Measurements from ENCODE around the gene CA10. TPM values are rescaled to one million over a fixed set of nuclear protein-coding genes. Genes with fewer than 3 reads are reported as not detected.

Gene CA10
- total RNA-seq, 4 donors from 2014 or later = 0.96 to 4.1 (median 1.1) TPM; not detected in 1

DNA sequence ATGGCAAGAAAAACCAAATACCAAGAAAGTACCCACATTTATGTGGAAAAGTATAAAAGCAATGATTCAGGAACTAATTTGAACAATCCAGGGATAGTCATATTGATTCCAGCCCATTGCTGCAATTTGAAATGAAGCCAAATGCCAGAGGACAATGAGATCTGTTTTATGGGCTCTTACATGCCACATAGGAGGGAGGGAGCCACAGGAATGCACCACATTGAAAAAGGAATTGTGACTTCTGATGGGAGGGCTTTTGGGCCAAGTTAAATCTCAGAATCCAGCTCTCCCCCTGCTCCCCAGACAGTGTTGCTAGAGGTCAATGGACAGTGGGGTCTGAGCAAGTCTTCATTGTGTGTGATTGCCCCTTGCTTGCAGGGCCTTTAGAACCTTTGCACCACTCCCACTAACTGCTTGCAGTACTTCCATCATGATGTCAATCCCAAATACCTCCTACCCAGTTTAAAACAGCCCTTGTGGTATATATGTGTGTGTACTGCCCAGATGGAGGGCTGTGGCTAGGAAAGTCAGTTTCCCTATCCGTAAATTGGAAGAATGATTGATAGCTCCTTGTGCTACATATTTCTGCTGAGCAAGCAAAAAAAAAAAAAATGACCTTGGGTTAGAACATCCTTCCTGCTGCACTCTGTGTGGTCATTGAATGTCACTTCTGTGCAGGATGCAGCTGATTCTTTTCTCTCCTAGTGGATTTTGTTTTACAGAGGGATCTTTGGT lies 491.4 kb downstream of the CA10 start:
- Histone ChIP-seq H3K4me1 (no peaks in the 10 kb centered on the region), H3K9me3 (no peaks in the 10 kb centered on the region), H3K36me3 (no peaks in the 10 kb centered on the region), H3K27ac (no peak overlapping the region), H3K4me3 (no peak overlapping the region), H3K27me3 (no peaks in the 10 kb centered on the region)
- in situ Hi-C loops (cut with MboI; ENCODE audit: low pct_ligation_motif_present in 1 of 4, low pct_unique_long_range_greater_than_20kb in 1 of 4, low sequenced_read_pairs in 3 of 4) = no loop called here
- TF ChIP-seq EP300 (IDR thresholded peaks at IDR 0.05; ENCODE audit: low read depth) (no peak), POLR2A (IDR thresholded peaks at IDR 0.05) (no peak)
- no peak for DNase-seq
- intact Hi-C loops (cut with DNase I; ENCODE audit: low total_unique reads) = no loop called here
- WGBS, 2 donors (ENCODE audit: low coverage in 1 of 2) = 90 to 94% methylated on average over 1 of the region's 1 CpG

DNA sequence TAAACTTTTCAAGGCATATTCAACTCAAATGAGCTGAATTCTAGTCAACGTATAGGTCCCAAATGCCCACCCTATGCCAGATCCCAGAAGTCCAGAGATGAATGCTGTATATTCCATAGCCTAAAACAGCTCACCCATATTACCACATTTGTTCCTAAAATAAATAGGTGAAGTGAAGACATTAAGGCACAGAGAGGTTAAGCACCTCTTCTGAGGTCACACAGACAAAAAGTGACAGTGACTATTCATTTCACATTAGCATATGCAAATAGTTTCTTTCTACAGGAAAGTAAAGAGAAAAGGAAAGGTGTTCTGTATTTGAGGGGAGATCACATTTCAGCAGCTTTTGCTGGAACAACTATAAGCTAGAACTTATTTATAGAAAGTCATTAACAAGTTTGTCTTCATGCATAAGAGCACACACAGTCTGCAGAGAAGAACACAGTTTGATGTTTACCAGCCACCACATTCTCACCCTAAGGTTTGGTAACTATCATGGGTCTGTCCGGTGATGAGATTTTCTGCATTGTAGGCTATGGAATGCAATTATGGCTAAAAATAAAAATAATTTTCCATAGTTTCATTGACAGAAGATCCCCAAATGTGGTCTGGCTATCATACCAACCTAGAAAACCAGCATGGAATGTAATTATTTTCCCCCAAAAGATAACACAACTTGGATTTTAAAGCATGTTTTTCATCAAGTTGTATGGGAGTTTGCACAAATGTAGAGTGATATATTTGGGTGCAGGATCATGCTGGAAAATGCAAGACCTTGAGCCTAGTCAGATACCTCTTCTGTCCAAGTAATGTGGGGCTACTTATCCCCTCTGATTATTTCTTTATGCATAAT lies 496.1 kb downstream of the CA10 start:
- no peak overlapping the region for H3K27ac ChIP-seq
- H3K4me3 ChIP-seq = no peak overlapping the region
- TF ChIP-seq POLR2A (IDR thresholded peaks at IDR 0.05) (no peak), POLR2AphosphoS5 (IDR thresholded peaks at IDR 0.05) (no peak), EP300 (IDR thresholded peaks at IDR 0.05; ENCODE audit: low read depth) (no peak)
- TF ChIP-seq, protein P1, sequence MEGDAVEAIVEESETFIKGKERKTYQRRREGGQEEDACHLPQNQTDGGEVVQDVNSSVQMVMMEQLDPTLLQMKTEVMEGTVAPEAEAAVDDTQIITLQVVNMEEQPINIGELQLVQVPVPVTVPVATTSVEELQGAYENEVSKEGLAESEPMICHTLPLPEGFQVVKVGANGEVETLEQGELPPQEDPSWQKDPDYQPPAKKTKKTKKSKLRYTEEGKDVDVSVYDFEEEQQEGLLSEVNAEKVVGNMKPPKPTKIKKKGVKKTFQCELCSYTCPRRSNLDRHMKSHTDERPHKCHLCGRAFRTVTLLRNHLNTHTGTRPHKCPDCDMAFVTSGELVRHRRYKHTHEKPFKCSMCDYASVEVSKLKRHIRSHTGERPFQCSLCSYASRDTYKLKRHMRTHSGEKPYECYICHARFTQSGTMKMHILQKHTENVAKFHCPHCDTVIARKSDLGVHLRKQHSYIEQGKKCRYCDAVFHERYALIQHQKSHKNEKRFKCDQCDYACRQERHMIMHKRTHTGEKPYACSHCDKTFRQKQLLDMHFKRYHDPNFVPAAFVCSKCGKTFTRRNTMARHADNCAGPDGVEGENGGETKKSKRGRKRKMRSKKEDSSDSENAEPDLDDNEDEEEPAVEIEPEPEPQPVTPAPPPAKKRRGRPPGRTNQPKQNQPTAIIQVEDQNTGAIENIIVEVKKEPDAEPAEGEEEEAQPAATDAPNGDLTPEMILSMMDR (IDR thresholded peaks at IDR 0.05) = no peak
- H3K27me3 ChIP-seq = no peaks in the 10 kb centered on the region
- H3K4me1 ChIP-seq = no peaks in the 10 kb centered on the region
- no peaks in the 10 kb centered on the region for H3K9me3 ChIP-seq
- intact Hi-C loops (cut with DNase I; ENCODE audit: low total_unique reads) (no loop called here), in situ Hi-C loops (cut with MboI; ENCODE audit: low pct_ligation_motif_present in 1 of 4, low pct_unique_long_range_greater_than_20kb in 1 of 4, low sequenced_read_pairs in 3 of 4) (no loop called here)
- DNase-seq = no peak
- whole genome bisulfite sequencing, 2 donors (ENCODE audit: low coverage in 1 of 2) = 58 to 75% methylated on average over 2 of the region's 2 CpGs
- no peaks in the 10 kb centered on the region for H3K36me3 ChIP-seq

GRCh38 chr17:51661403-51661802 lies 497.1 kb downstream of the CA10 start:
- H3K4me3 ChIP-seq = no peak overlapping the region
- 56 to 63% methylated on average over 2 to 4 of the region's 4 CpGs for WGBS, 2 donors (ENCODE audit: low coverage in 1 of 2)
- H3K4me1 ChIP-seq = no peaks in the 10 kb centered on the region
- no peaks in the 10 kb centered on the region for H3K27me3 ChIP-seq
- TF ChIP-seq, protein P1 (IDR thresholded peaks at IDR 0.05) = no peak
- TF ChIP-seq POLR2AphosphoS5 (IDR thresholded peaks at IDR 0.05) (no peak), EP300 (IDR thresholded peaks at IDR 0.05; ENCODE audit: low read depth) (no peak), POLR2A (IDR thresholded peaks at IDR 0.05) (no peak)
- no peaks in the 10 kb centered on the region for H3K9me3 ChIP-seq
- no peak overlapping the region for H3K27ac ChIP-seq
- in situ Hi-C loops (cut with MboI; ENCODE audit: low pct_ligation_motif_present in 1 of 4, low pct_unique_long_range_greater_than_20kb in 1 of 4, low sequenced_read_pairs in 3 of 4) = no loop called here
- intact Hi-C loops (cut with DNase I; ENCODE audit: low total_unique reads) = no loop called here
- H3K36me3 ChIP-seq = no peaks in the 10 kb centered on the region
- DNase-seq = no peak

DNA sequence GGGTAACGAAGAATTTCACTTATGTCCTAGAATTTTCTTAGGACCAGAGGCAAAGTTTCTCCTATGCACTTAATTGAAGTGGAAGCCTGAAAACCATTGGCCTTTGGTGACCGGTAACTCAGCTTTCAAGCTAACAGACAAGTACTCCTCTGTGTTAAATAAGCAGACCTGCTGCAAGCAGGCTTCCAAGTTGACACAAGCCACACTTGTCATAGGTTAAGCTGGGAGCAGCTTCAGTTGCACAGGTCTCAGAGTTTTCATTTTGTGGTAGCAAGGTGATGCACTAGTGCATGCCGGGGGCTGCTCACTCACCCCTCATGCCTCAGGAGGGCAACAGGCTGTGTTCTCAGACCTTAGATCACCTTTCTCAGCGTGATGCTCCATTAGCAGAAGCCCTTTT lies 498.2 kb downstream of the CA10 start:
- Histone ChIP-seq H3K36me3 (no peaks in the 10 kb centered on the region), H3K27me3 (no peaks in the 10 kb centered on the region), H3K4me3 (no peak overlapping the region), H3K27ac (no peak overlapping the region), H3K4me1 (no peaks in the 10 kb centered on the region), H3K9me3 (no peaks in the 10 kb centered on the region)
- WGBS, 2 donors (ENCODE audit: low coverage in 1 of 2) = 32 to 69% methylated on average over 2 to 4 of the region's 4 CpGs
- in situ Hi-C loops (cut with MboI; ENCODE audit: low pct_ligation_motif_present in 1 of 4, low pct_unique_long_range_greater_than_20kb in 1 of 4, low sequenced_read_pairs in 3 of 4) = no loop called here
- TF ChIP-seq, protein P1 (IDR thresholded peaks at IDR 0.05) = no peak
- TF ChIP-seq POLR2A (IDR thresholded peaks at IDR 0.05) (no peak), POLR2AphosphoS5 (IDR thresholded peaks at IDR 0.05) (no peak), EP300 (IDR thresholded peaks at IDR 0.05; ENCODE audit: low read depth) (no peak)
- intact Hi-C loops (cut with DNase I; ENCODE audit: low total_unique reads) = no loop called here
- no peak for DNase-seq

All from transverse colon (tissue), 4 donors.